ENCODE results near the gene DAPK1.
"Not testable (repeated sequence)": the region's sequence is repeated elsewhere in the genome, so short reads cannot be mapped to it uniquely, and the experiment has no call there.

DAPK1 gene

DNA sequence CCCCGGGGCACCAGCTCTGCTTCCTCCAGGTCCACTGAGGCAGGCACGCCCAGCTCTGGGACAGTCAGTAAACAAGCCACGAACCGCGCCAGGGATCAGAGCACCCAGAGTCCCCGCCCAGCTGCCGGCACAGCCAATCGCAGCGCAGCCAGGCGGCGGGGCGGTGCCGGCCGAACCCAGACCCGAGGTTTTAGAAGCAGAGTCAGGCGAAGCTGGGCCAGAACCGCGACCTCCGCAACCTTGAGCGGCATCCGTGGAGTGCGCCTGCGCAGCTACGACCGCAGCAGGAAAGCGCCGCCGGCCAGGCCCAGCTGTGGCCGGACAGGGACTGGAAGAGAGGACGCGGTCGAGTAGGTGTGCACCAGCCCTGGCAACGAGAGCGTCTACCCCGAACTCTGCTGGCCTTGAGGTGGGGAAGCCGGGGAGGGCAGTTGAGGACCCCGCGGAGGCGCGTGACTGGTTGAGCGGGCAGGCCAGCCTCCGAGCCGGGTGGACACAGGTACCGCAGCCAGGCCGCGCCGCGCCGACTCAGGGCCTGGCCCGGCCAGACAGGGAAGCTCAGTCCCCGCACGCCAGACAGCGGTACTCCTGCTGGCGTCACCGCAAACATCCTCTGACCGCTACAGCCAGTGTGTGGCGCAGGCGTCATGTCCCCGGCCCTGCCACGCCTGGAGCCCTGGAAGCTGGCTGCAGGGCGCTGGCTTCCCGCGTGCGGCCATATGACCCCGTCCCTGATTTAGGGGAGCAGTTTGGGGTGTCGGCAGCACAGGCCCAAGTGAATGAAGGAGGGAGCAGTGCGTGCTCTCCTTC, 228.4 kb downstream of the DAPK1 start, which contains the start of gene CTSL:
Gene CTSL, plus strand, starts transcription at position 220 of the 810 bp plus-strand sequence. CDS start 1,485 bp downstream, outside the sequence.
- in situ Hi-C loops (cut with MboI; ENCODE audit: low sequenced_read_pairs) = no loop called here

DNA sequence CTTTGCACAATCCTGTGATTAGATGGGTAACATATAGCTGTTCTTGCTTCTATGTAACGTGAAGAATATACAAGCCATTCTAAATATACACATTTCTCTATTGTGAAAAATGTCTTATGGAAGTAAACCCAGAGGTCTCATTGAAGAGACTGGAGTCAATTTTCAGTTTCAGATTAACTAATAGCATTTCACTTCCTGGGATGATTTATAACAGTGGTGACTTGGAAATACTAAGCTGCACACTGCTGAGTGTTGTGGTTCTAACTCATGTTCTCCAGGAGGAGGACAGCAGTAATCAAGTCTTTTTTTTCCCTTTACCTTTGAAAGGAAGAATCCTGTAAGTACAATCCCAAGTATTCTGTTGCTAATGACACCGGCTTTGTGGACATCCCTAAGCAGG, 231.6 kb downstream of the DAPK1 start:
- in situ Hi-C loops (cut with MboI; ENCODE audit: low sequenced_read_pairs) = no loop called here

DNA sequence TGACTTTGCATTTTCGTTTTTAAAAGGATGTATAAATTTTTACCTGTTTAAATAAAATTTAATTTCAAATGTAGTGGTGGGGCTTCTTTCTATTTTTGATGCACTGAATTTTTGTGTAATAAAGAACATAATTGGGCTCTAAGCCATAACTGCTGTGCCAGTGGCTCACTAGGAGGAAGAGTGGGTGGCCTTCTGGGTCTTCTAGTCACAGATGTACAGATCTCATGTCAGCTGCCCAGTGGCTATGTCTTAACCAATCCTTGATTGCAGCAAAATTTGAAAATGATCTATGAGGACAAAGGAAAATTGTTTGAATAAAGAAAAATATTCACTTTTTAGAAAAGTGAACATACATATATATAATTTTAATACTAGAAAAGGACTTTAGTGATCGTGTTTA, 233.7 kb downstream of the DAPK1 start:
- in situ Hi-C loops (cut with MboI; ENCODE audit: low sequenced_read_pairs) = no loop called here

DNA sequence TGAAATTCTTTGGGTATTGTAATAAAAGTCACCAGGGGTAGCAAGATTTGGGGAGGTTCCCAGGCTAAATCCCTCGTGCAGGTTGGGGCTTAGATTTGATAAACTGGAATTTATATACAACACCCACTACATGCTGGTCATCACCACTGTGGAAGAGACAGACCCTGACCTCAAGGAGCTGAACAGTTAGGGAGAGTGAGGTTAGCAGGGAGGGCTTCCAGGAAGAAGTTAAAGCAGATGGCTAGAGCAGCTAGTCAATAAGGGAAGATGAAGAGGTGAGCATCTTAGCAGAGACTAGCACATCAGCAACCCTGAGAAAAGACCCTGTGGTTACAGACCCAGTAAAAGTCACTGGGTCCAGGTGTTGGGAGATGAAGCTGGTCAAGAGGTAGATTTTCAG, 234.7 kb downstream of the DAPK1 start:
- in situ Hi-C loops (cut with MboI; ENCODE audit: low sequenced_read_pairs) = no loop called here

DNA sequence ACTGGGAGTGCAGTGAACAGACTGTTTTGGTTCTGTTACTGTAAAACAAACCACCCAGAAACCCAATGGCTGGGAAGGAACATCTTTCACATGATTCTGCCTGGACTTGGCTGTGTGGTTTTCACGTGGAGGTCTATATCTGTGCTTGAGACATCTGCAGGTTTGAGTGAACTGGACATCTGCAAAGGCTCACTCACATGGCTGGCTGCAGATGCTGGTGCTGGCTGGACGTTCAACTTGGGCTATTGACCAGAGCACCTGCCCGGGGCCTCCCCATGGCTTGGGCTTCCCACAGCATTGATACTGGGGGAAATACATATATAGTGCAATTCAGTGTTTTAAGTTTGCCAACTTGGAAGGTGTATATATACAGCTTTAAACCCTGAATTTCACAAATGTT, 235.1 kb downstream of the DAPK1 start:
- in situ Hi-C loops (cut with MboI; ENCODE audit: low sequenced_read_pairs) = no loop called here

DNA sequence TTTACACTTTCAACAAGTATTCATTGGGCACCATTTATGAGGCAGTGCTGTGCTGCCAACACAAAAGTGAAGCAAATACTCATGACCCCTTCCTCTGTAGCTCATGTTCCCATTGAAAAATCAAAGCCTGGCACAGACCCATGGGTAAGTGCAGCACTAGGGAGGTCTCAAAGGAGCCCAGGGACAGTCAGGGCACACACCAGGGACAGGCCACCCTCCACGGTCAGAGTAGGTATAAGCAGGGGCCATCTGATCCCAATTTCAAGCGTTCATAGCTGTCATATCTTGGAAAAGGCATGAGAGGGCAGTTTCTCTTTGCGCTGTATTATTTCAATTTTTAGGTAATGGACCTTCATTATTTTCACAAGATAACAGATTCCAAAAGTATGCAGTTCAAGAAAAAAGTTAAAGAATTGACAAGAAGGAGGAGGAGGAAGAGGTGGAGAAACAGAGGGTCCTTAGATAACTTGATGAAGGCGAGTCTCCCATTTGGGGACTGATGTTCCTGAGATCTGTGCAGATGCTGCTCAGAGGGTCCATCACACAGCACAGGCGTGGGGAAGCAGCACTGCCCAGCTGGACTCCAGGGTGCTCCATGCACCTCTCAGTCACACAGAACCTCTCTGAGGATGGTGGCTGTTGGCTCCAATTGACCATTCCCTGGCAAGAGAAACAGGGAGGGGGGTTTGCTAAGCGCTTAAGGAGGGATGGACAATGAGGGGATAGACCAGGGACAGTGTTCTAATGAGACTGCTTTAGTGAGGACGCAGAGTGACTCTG, 235.8 kb downstream of the DAPK1 start:
- in situ Hi-C loops (cut with MboI; ENCODE audit: low sequenced_read_pairs) = no loop called here

DNA sequence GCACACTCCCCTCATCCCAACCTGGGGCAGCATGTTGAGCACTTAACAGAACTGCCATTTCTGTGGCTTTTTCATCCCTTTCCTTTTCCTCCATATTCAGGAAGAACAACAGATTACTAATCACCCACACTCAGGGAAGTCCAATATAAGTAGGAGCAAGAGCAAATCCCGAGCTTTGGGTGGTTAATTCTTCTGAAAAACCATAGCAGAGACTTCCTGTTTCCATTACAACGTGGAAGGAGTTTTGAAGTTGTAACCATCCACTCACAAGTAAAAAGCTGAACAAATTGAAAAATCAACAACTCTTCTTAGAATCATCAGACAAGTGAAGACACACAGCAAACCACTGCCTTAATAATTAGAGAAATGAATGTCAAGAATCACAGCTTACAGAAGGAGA, 236.4 kb downstream of the DAPK1 start:
- in situ Hi-C loops (cut with MboI; ENCODE audit: low sequenced_read_pairs) = no loop called here

DNA sequence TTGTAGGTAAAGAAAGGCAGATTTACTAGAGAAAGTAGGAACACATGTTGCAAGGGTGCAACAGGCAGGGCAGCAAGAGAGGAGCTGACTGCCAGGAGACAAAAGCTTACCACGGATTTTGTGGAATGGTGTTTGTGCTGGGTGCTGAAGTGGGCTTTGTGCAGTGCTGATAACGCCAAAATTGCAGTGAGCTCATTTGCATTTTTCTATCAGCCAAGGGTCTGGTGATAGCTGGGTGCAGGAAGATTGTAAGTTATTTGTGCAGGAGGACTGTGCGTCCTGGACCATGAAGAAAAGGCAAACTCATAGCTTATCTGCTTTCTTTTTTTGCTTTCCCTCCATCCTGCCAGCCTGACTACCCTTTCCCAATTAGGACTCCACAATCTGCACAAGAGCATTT, 241.9 kb downstream of the DAPK1 start:
- in situ Hi-C loops (cut with MboI; ENCODE audit: low sequenced_read_pairs) = no loop called here

DNA sequence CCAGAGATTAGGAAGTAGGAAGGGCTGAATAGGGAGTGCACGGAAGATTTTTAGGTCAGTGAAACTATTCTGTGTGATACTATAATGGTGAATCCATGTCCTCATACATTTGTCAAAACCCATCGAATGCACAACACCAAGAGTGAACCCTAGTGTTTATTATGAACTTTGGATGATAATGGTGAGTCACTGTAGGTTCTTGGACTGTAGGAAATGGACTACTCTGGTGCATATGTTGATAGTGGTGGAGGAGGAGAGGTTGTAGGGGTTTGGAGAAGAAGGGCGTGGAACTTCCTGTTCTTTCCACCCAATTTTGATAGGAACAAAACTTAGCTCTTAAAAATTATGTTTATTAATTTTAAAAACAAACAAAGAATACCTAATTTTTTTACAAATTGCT, 242.5 kb downstream of the DAPK1 start:
- in situ Hi-C loops (cut with MboI; ENCODE audit: low sequenced_read_pairs) = no loop called here

DNA sequence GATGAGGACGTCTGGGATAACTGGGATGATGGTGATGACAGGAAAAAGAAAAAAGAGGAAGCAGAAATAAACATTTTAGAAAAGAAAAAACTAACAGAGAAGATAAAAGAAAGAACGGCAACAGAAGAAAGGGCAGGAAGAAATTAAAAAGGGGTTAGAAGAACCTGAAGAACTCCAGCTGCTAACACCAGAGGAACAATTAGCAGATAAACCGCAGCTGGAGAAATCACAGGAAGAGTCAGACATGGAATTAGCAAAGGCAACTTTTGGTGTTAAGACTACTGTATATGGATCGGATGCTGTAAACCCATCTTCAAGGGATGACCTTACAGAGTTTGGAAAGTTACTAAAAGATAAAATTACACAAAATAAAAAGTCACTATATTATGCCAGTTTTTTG, 243.7 kb downstream of the DAPK1 start:
- in situ Hi-C loops (cut with MboI; ENCODE audit: low sequenced_read_pairs) = no loop called here

DNA sequence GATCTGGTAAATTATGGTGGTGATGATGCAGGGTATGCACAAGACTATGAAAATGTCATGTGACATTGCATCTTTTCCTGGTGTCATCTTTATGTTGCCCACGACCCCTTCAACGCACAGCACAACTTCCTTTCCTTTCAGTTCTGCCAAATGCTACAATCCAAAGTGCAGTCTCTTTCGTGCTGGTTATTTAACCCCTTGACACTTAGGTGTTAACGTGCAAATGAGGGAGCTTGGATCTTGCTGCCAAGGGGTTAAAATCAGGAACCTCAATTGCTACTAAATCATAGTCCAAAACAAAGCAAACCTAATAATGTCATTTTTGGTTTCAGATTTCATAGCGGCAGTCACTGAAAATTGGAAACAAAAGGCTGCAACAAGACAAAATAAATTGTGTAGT, 244.2 kb downstream of the DAPK1 start:
- in situ Hi-C loops (cut with MboI; ENCODE audit: low sequenced_read_pairs) = no loop called here

DNA sequence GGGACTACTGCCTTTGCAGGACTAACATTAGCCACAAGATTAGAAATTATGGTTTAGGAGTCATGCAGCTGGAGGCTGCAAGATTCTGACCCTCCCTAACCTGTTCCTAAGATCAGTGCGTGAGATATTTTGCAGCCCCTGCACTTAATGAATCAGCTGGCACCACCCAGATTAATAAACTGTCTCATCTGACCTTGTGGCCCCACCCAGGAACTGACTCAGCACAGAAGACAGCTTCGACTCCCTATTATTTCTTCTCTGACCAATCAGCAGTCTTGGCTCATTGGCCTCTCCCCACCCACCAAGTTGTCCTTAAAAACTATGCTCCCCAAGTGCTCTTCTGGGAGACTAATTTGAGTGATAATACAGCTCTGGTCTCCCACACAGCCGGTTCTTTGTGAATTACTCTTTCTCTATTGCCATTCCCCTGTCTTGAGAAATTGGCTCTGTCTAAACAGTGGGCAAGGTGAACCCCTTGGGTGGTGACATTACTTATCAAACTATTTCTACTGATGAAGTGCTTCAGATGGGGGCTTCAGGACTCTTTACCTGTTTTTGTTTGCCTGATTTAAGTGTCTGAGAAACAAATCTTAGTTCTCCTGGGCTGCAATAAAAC, 245.3 kb downstream of the DAPK1 start:
- in situ Hi-C loops (cut with MboI; ENCODE audit: low sequenced_read_pairs) = no loop called here

DNA sequence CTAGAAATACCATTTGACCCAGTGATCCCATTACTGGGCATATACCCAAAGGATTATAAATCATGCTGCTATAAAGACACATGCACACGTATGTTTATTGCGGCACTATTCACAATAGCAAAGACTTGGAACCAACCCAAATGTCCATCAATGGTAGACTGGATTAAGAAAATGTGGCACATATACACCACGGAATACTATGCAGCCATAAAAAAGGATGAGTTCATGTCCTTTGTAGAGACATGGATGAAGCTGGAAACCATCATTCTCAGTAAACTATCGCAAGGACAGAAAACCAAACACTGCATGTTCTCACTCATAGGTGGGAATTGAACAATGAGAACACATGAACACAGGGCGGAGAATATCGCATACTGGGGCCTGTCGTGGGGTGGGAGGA, 246.6 kb downstream of the DAPK1 start:
- in situ Hi-C loops (cut with MboI; ENCODE audit: low sequenced_read_pairs) = not testable (repeated sequence)

DNA sequence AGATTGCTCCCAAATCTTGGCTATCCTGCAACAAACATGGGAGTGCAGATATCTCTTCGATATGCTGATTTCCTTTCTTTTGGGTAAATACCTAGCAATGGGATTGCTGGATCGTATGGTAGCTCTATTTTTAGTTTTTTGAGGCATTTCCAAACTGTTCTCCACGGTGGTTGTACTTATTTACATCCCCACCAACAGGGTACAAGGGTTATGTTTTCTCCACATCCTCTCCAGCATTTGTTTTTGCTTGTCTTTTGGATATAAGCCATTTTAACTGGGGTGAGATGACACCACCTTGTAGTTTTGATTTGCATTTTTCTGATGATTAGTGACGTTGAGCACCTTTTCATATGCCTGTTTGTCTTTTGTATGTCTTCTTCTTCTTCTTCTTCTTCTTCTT, 248.5 kb downstream of the DAPK1 start:
- in situ Hi-C loops (cut with MboI; ENCODE audit: low sequenced_read_pairs) = no loop called here

DNA sequence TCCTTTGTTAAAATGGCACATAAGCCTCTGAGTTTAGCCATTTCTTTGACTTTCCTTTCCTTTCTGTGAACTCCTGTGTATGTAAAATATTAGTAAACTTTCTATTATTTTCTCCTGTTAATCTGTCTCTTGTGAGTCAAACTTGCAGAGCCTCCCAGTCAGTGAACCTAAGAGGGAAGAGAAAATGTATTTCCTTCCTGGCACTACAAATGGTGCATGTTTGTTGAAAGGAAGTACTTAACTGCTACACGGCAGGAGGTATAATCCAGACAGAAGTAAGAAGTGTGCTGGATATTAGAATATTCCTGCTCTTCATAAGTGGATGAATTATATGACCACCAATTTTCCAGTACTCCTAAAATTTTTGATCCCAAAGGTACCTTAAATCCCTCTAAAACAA, 251.2 kb downstream of the DAPK1 start:
- in situ Hi-C loops (cut with MboI; ENCODE audit: low sequenced_read_pairs) = no loop called here

DNA sequence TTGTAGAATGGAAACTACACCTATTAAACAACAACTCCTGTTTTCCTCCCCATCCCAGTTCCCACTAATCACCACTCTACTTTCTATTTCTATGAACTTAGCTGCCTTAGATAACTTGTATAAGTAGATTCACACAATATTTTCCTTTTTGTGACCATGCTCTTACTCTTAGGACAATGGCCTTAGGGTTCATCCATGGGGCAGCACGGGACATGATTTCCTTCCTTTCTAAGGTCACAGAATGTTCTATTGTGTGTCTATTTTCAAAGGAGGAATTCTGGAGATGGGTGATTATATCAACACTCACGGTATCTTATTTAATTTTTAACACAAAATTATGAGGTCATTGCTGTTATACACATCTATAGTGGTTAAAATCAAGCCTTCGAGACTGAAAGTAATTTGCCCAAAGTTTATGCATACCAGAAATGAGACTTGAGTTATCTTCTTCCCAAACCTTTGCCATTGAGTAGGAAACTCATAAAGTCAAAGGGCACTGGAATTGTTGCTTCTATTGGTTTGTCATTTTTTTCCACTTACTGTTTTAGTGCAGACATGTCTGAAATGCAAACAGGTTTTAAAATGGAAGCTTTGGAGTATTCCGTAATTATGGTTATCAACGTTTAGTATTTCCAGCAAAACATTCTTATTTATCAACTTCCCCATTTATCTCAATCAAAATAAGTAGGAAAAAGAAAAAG, 251.8 kb downstream of the DAPK1 start:
- in situ Hi-C loops (cut with MboI; ENCODE audit: low sequenced_read_pairs) = no loop called here

DNA sequence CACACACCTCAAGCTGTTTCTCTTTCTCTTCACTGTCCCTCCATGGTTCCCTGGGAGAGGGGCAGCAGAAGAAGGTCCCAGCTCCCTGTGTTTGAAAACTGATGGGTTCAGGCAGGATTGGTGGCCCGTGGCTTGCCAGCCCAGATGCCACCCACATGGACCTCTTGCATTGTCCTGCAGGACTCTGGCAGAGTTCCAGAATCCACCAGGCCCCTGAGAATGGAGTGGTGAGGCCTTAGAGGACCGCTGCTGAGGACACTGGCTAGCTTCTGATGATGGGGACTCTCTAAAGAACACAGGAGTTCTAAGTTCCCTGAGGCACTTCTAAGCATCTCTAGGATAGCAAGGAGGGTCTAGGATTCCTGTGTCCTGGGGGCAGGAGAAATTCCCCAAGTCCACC, 253.1 kb downstream of the DAPK1 start:
- in situ Hi-C loops (cut with MboI; ENCODE audit: low sequenced_read_pairs) = no loop called here

DNA sequence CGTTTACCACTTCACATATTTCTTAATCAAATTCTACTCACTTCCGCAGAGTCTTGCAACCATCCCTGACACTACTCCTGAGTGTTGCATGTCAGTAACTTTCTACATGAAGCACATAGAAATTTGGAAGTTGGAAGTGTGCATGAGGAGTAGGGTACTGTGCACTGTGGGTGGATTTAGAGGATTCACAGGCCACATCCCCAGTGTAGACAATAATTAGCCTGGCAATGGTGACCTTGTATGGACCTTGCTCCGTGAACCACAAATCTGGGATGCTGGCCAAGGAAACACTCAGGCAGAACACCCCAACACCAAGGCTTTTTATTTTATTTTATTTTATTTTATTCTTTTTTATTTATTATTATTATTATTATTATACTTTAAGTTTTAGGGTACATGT, 253.8 kb downstream of the DAPK1 start:
- in situ Hi-C loops (cut with MboI; ENCODE audit: low sequenced_read_pairs) = no loop called here

DNA sequence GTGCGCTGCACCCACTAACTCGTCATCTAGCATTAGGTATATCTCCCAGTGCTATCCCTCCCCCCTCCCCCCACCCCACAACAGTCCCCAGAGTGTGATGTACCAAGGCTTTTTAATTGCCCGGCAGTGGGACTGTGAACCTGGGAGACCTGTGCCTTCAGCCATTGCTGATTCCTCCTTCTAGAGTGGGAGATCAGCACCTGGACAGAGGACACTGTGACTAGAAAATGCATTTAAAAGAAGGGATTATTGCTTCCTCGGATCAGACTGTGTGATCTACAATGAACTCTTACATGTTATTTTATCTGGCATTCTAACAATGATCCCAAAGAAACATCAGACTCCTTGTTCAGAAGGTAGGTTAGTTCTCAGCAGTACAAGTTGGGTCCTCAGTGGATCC, 254.2 kb downstream of the DAPK1 start:
- in situ Hi-C loops (cut with MboI; ENCODE audit: low sequenced_read_pairs) = no loop called here

DNA sequence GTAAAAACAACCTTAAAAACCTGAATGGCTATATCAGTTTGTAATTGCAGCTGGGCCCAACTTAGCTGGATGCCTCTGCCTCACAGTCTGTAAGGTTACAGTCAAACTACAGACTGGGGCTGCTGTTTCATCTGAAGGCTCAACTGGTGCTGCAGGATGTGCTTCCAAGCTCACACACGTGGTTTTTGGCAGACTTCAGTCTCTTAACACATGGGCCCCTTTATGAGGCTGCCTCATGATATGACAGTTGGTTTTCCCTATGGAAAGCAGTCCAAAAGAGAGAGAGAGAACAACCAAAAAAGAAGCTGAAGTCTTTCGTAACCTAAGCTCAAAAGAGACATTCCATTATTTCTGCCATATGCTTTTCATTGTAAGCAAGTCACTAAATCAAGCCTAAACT, 255.6 kb downstream of the DAPK1 start:
- in situ Hi-C loops (cut with MboI; ENCODE audit: low sequenced_read_pairs) = no loop called here
